GM23248 (cell line): ENCODE measurements around the gene SERPINB5. TPM values are rescaled to one million over a fixed set of nuclear protein-coding genes. Genes with fewer than 3 reads are reported as not detected.

Experiments
- DNase-seq: peaks from one replicate; pipeline ENCODE4 v3.0.0-alpha.2; 2015
- H2AFZ ChIP-seq: fragments of 200-600 bp; sonication (generic); 2 replicates; pipeline ENCODE4 v1.6.1; 2016; ENCODE audit warnings: antibody characterized with exemption
- H3F3A ChIP-seq: fragments of 200-600 bp; sonication (generic); 2 replicates; pipeline ENCODE4 v1.6.1; 2016; ENCODE audit warnings: mild to moderate bottlenecking, antibody characterized with exemption, mixed run types; ENCODE audit not compliant: insufficient read depth
- H3K27ac ChIP-seq: fragments of 200-600 bp; sonication (generic); 2 replicates; pipeline ENCODE4 v1.5.1; 2016; ENCODE audit warnings: mild to moderate bottlenecking
- H3K27me3 ChIP-seq: fragments of 200-600 bp; sonication (generic); replicated peaks from 2 replicates; pipeline ENCODE4 v1.6.1; 2016; ENCODE audit warnings: mild to moderate bottlenecking; ENCODE audit not compliant: insufficient read depth
- H3K36me3 ChIP-seq: fragments of 200-600 bp; sonication (generic); 2 replicates; pipeline ENCODE4 v1.6.1; 2016; ENCODE audit warnings: low read depth, mild to moderate bottlenecking
- H3K4me1 ChIP-seq: fragments of 200-600 bp; sonication (generic); 2 replicates; pipeline ENCODE4 v1.6.1; 2016; ENCODE audit warnings: mild to moderate bottlenecking; ENCODE audit not compliant: insufficient read depth
- H3K4me2 ChIP-seq: fragments of 200-600 bp; sonication (generic); one replicate; pipeline ENCODE4 v1.6.1; 2016; ENCODE audit warnings: mild to moderate bottlenecking; ENCODE audit not compliant: unreplicated experiment
- H3K4me3 ChIP-seq: fragments of 200-600 bp; sonication (generic); 2 replicates; pipeline ENCODE4 v1.5.1; 2016; ENCODE audit warnings: mild to moderate bottlenecking
- H3K79me2 ChIP-seq: fragments of 200-600 bp; sonication (generic); 2 replicates; pipeline ENCODE4 v1.6.1; 2016; ENCODE audit warnings: mild to moderate bottlenecking; ENCODE audit not compliant: insufficient read depth
- H3K9ac ChIP-seq: fragments of 200-600 bp; sonication (generic); 2 replicates; pipeline ENCODE4 v1.6.1; 2016; ENCODE audit warnings: mild to moderate bottlenecking
- H3K9me2 ChIP-seq: fragments of 200-600 bp; sonication (generic); 2 replicates; pipeline ENCODE4 v1.6.1; 2016; ENCODE audit warnings: mixed run types, mild to moderate bottlenecking, moderate library complexity; ENCODE audit not compliant: insufficient read depth
- H3K9me3 ChIP-seq: fragments of 200-600 bp; sonication (generic); one replicate; pipeline ENCODE4 v1.6.1; 2017; ENCODE audit warnings: low read depth
- H4K20me1 ChIP-seq: fragments of 200-600 bp; sonication (generic); 2 replicates; pipeline ENCODE4 v1.6.0; 2016; ENCODE audit not compliant: insufficient read depth
- EZH2 ChIP-seq: fragments of 200-600 bp; sonication (generic); IDR thresholded peaks from 2 replicates; pipeline ENCODE4 v1.6.1; 2018; ENCODE audit warnings: antibody characterized with exemption, mild to moderate bottlenecking; ENCODE audit not compliant: insufficient read depth, poor library complexity, severe bottlenecking
- EZH2phosphoT487 ChIP-seq: fragments of 200-600 bp; sonication (generic); IDR thresholded peaks from 2 replicates; pipeline ENCODE4 v1.6.1; 2018; ENCODE audit warnings: antibody characterized with exemption, moderate library complexity, mild to moderate bottlenecking, low read depth; ENCODE audit not compliant: insufficient read depth
- WGBS, 2 experiments: methylation state at CpG; one replicate each; pipeline ENCODE4 v1.1.6; 2015 to 2017; ENCODE audit warnings: low lambda C conversion rate in 2 of 2, low coverage in 1 of 2; ENCODE audit errors: missing lambda C conversion rate in 2 of 2; 5-methylcytosine and 5-hydroxymethylcytosine counted together
- in situ Hi-C: fragments of 300-500 bp; cut with MboI; formaldehyde crosslinking; loops from 2 replicates; pipeline ENCODE4 v1.15.0; 2020
- polyA plus RNA-seq: library from polyadenylated mRNA; unstranded; fragments of >200 nt; fragmentation: Nextera tagmentation; extraction: Ambion mirVana; gene quantifications from 2 replicates; pipeline ENCODE4 v1.2.1, GENCODE V29; 2016
- total RNA-seq: library from RNA; depleted of rRNA; stranded (reverse); fragments of >200 nt; shearing (Covaris generic); gene quantifications from 2 replicates; pipeline ENCODE4 v1.2.3, GENCODE V29; 2014

SERPINB5 gene
- total and polyA plus RNA-seq, 2 experiments from 2014 or later = not detected

DNA sequence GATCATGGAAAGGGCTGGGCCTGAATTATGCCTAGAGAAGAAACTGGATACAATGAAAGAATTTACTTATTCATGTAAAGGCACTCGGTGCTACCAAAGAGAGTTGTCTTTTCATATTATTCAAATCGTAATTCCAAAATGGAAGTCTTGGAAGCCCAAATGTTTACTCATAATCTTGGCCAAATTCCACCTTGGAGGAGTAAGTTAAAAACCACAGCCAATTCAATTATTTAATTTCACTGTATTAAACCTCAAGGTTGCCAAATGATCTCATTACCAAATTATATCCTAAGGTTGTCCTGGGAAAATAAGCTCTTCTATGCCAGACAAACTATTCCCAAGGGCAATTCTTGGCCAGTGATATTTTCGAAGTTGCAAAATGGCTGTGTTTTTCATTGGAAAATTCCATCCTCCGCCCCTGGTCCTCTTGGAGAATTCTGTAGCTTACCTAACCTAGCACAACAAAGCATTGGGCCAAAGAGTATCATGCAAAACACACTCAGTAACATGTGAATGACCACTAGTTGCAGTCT, 43.4 kb upstream of the SERPINB5 start:
- DNase-seq = peak; percentile 76
- Histone ChIP-seq H3K4me1 (peaks cover 18% of the 10 kb centered on the region), H3K4me2 (peak overlapping the region; percentile 41), H3K9me3 (no peaks in the 10 kb centered on the region), H3K79me2 (no peaks in the 10 kb centered on the region), H3K9ac (no peak overlapping the region), H3K27me3 (no peaks in the 10 kb centered on the region), H3K27ac (peak overlapping the region; percentile 22), H4K20me1 (no peaks in the 10 kb centered on the region), H3K9me2 (0 out of 2 replicates have a peak, but pooled peaks cover 7% of the 10 kb centered on the region), H2AFZ (peak overlapping the region; percentile 79), H3F3A (peaks cover 15% of the 10 kb centered on the region), H3K36me3 (no peaks in the 10 kb centered on the region), H3K4me3 (no peak overlapping the region)
- in situ Hi-C loops = no loop called here
- TF ChIP-seq EZH2 (no peak), EZH2phosphoT487 (no peak)
- WGBS, 2 experiments = 6 to 7% methylated on average over 4 of the region's 4 CpGs

DNA sequence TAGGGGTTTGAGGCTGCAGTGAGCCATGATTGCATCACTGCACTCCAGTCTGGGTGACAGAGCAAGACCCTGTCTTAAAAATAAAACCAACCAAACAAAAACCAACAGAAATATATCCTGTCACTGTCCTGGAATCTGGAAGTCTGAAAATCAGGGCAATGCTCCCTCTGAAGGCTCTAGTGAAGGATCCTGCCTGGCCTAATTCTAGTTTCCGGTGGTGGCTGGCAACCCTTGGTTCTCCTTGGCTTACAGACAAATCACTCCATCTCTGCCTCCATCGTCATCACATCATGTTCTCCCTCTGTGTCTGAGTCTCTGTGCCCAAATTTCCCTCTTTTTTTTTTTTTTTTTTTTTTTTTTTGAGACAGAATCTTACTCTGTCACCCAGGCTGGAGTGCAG, 38.6 kb upstream of the SERPINB5 start:
- Histone ChIP-seq H3K79me2 (no peaks in the 10 kb centered on the region), H3K36me3 (no peaks in the 10 kb centered on the region), H3K9me3 (no peaks in the 10 kb centered on the region), H4K20me1 (no peaks in the 10 kb centered on the region), H3K4me2 (no peak overlapping the region), H3K27me3 (no peaks in the 10 kb centered on the region), H3K9me2 (0 out of 2 replicates have a peak, but pooled peaks cover under 1% of the 10 kb centered on the region), H2AFZ (peak overlapping the region; percentile 6; the same call in 1 of the 2 replicates), H3F3A (peaks cover 9% of the 10 kb centered on the region; the same call in 1 of the 2 replicates), H3K27ac (0 out of 2 replicates have a peak overlapping the region, but pooled peaks have one; percentile 5), H3K4me1 (peaks cover 28% of the 10 kb centered on the region), H3K9ac (no peak overlapping the region), H3K4me3 (no peak overlapping the region)
- TF ChIP-seq EZH2 (no peak), EZH2phosphoT487 (no peak)
- WGBS, 2 experiments = 10 to 18% methylated on average over 2 of the region's 2 CpGs
- DNase-seq = peak; percentile 53
- in situ Hi-C loops = no loop called here

DNA sequence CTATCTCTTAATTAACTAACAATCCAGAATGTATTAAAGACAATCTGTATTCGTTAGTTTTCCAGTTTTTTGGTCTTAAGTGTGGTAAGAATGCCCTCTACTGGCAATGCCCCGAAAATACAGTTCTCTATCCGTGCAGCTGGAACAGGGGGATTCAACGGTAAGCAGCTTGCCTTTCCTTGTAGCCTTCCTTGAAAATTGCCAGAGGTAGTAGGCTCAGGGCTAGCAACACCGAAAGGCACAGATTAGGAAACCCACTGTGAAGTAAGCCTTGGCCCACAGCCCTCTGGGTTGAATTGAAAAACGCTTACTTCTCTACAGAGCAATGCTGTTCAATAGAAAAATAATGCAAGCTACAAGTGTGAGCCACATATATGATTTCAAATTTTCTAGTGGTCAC, 37.4 kb upstream of the SERPINB5 start:
- TF ChIP-seq EZH2 (no peak), EZH2phosphoT487 (no peak)
- Histone ChIP-seq H3K9me3 (no peaks in the 10 kb centered on the region), H3K79me2 (no peaks in the 10 kb centered on the region), H3K9ac (no peak overlapping the region), H3K4me1 (peaks cover 22% of the 10 kb centered on the region), H3K27me3 (no peaks in the 10 kb centered on the region), H3K4me2 (peak overlapping the region; percentile 27), H3F3A (no peaks in the 10 kb centered on the region), H3K9me2 (no peaks in the 10 kb centered on the region), H4K20me1 (no peaks in the 10 kb centered on the region), H2AFZ (peak overlapping the region; percentile 40; the same call in 1 of the 2 replicates), H3K36me3 (no peaks in the 10 kb centered on the region), H3K27ac (no peak overlapping the region), H3K4me3 (no peak overlapping the region)
- WGBS, 2 experiments = 2% methylated on average over 6 of the region's 6 CpGs
- DNase-seq = peak; percentile 74
- in situ Hi-C loops = no loop called here

DNA sequence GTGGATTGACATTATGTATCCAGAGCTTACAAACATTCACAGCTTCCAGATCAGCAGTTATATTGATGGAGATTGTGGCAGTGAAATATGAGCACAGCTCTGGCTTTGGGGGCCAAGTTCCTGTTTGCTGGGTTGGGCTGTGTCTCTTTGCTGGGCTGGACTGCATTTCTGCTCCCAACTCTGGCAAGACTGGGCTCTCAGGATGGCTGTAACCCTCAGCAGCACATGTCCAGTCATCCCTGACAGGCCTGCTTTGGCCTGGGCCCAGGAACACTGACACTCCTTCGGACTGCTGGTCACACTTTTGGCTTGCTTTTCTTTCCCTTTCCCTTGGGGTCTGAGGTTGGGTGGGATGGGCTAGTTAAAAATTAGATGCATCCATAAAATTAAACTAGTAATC, 36.5 kb upstream of the SERPINB5 start:
- Histone ChIP-seq H3K9me3 (no peaks in the 10 kb centered on the region), H3F3A (peaks cover 6% of the 10 kb centered on the region; the same call in 1 of the 2 replicates), H3K9me2 (no peaks in the 10 kb centered on the region), H3K4me3 (no peak overlapping the region), H2AFZ (no peak overlapping the region), H3K4me2 (no peak overlapping the region), H3K27ac (no peak overlapping the region), H3K27me3 (no peaks in the 10 kb centered on the region), H4K20me1 (no peaks in the 10 kb centered on the region), H3K79me2 (no peaks in the 10 kb centered on the region), H3K4me1 (peaks cover 29% of the 10 kb centered on the region), H3K9ac (peak overlapping the region; percentile 18; the same call in 1 of the 2 replicates), H3K36me3 (no peaks in the 10 kb centered on the region)
- WGBS, 2 experiments = 7 to 13% methylated on average over 1 of the region's 1 CpG
- in situ Hi-C loops = no loop called here
- peak; percentile 89 for DNase-seq
- TF ChIP-seq EZH2phosphoT487 = no peak

DNA sequence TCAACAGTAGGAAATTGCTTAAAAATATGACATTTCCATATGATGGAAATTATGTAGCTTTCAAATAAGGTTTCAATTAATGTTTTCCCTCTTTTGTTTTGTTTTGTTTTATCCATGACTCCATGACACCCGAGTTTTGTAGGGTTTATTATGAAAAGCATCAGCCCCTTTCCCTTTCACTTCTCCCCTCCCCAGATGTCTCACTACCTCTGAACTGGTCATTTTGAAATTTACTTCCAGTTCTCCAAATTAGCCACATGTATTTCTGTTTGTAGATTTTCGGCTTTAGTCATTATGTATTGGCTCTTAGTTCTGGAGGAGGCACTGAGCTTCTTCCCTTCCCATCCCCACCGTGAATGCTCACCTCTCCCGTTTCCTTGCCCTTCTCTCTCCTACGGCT, 35.9 kb upstream of the SERPINB5 start:
- no peak overlapping the region for H3K9ac ChIP-seq
- H3K79me2 ChIP-seq = no peaks in the 10 kb centered on the region
- H3K9me2 ChIP-seq = no peaks in the 10 kb centered on the region
- in situ Hi-C loops = no loop called here
- DNase-seq = peak; percentile 20
- no peak for TF ChIP-seq EZH2
- no peak for TF ChIP-seq EZH2phosphoT487
- no peaks in the 10 kb centered on the region for H3K9me3 ChIP-seq
- H3K4me3 ChIP-seq = no peak overlapping the region
- WGBS, 2 experiments = 43 to 46% methylated on average over 5 of the region's 5 CpGs
- H3F3A ChIP-seq = peaks cover 7% of the 10 kb centered on the region; the same call in 1 of the 2 replicates
- no peak overlapping the region for H3K4me2 ChIP-seq
- no peaks in the 10 kb centered on the region for H4K20me1 ChIP-seq
- H3K27ac ChIP-seq = no peak overlapping the region
- no peak overlapping the region for H2AFZ ChIP-seq
- H3K27me3 ChIP-seq = no peaks in the 10 kb centered on the region
- no peaks in the 10 kb centered on the region for H3K36me3 ChIP-seq
- peaks cover 36% of the 10 kb centered on the region for H3K4me1 ChIP-seq
